Neural progenitor cell (in vitro differentiated cells): Measurements from ENCODE around the gene PSAPL1.

ENCODE experiments used
- EZH2 ChIP-seq: fragments of 200-600 bp; sonication (generic); IDR thresholded peaks from 2 replicates; pipeline ENCODE4 v1.6.1; 2017; ENCODE audit warnings: antibody characterized with exemption, mild to moderate bottlenecking, moderate library complexity
- EZH2phosphoT487 ChIP-seq: fragments of 200-600 bp; sonication (generic); IDR thresholded peaks from 2 replicates; pipeline ENCODE4 v1.6.1; 2017; ENCODE audit warnings: antibody characterized with exemption
- TF ChIP-seq, protein P1 (sequence below): fragments of 200-600 bp; sonication (generic); IDR thresholded peaks from 2 replicates; pipeline ENCODE4 v1.5.1; 2017; ENCODE audit warnings: antibody characterized with exemption, mild to moderate bottlenecking

DNA sequence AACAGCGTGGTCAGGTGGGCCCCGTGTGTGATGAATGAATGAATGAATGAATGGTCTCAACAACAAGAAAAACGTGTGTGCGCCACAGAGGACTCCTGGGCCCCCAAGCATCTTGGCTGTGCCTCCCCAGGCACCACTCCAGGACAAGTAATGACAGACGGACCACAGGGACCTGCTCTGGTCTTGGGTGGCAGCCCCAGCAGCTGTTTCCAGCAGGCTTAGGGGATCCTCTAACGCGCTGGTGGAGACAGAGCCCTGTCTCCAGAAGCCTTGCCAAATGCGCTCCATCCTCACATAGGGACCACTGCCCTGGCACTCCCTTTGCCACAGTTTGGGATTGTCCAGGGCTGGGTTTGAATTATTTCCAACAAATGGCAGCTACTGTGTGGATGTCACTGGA is 39.1 kb downstream of the PSAPL1 start:
- TF ChIP-seq, protein P1, sequence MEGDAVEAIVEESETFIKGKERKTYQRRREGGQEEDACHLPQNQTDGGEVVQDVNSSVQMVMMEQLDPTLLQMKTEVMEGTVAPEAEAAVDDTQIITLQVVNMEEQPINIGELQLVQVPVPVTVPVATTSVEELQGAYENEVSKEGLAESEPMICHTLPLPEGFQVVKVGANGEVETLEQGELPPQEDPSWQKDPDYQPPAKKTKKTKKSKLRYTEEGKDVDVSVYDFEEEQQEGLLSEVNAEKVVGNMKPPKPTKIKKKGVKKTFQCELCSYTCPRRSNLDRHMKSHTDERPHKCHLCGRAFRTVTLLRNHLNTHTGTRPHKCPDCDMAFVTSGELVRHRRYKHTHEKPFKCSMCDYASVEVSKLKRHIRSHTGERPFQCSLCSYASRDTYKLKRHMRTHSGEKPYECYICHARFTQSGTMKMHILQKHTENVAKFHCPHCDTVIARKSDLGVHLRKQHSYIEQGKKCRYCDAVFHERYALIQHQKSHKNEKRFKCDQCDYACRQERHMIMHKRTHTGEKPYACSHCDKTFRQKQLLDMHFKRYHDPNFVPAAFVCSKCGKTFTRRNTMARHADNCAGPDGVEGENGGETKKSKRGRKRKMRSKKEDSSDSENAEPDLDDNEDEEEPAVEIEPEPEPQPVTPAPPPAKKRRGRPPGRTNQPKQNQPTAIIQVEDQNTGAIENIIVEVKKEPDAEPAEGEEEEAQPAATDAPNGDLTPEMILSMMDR, result no peak
- TF ChIP-seq EZH2 (no peak), EZH2phosphoT487 (no peak)
